ENCODE results near the gene OR10A2.
"Not testable (repeated sequence)": the region's sequence is repeated elsewhere in the genome, so short reads cannot be mapped to it uniquely, and the experiment has no call there.

Gene OR10A2, protein sequence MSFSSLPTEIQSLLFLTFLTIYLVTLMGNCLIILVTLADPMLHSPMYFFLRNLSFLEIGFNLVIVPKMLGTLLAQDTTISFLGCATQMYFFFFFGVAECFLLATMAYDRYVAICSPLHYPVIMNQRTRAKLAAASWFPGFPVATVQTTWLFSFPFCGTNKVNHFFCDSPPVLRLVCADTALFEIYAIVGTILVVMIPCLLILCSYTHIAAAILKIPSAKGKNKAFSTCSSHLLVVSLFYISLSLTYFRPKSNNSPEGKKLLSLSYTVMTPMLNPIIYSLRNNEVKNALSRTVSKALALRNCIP

GRCh38 chr11:6862961-6863360, at the start of gene OR10A2:
TSS of gene OR10A2 (plus strand) at chr11:6863057. CDS start at chr11:6869755, 6,698 bp downstream.
- DNase-seq (ENCODE audit: low read depth), result no peak

GRCh38 chr11:6813656-6814055, 49.2 kb upstream of the OR10A2 start:
- DNase-seq (ENCODE audit: low read depth), result no peak

- DNase-seq (ENCODE audit: low read depth), result no peak
Observed at GRCh38 chr11:6817694-6818093, 45.2 kb upstream of the OR10A2 start.

GRCh38 chr11:6818967-6819366, 43.9 kb upstream of the OR10A2 start:
- no peak for DNase-seq (ENCODE audit: low read depth)

- no peak for DNase-seq (ENCODE audit: low read depth)
Observed at GRCh38 chr11:6824136-6824823, 38.6 kb upstream of the OR10A2 start.

GRCh38 chr11:6825231-6825744, 37.6 kb upstream of the OR10A2 start:
- no peak for DNase-seq (ENCODE audit: low read depth)

GRCh38 chr11:6828103-6828502, 34.8 kb upstream of the OR10A2 start:
- no peak for DNase-seq (ENCODE audit: low read depth)

DNA sequence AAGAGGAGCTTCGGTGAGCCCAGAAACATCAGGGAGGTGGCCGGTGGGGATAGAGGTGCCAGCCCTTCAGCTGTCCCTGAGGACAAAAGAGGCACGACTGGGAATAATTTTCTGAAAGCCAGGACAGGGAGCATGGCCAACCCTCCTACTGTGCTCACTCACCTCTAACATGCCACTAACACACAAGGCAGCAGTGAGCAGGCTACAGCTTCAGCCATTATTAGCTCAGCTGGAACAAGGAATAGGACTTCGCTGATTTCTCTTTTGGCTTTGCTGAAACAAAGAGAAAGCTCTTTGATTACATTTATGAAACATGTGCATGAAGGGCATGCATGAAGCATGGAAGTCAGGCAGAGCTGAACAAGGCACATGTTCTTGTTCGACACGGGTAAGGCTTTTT, 29.5 kb upstream of the OR10A2 start:
- no peak for DNase-seq (ENCODE audit: low read depth)

DNA sequence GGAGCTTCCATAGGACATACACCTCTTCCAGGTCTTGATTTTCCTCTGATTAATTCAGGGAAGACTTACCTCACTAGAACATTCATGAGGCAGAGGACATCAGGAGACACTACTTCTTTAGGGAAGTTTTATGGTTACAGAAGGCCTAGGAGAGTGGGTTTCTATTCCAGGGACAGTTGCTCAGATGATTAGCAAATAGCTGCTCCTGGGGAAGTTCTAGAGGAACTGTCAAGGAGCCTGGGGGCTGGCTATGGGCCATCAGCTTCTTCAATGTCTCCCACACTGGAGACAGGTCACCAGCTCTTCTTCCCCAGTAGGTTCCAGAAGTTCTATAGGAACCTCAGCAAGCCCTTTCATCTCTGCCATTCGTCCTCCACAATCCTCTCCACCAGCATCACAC, 28.8 kb upstream of the OR10A2 start:
- no peak for DNase-seq (ENCODE audit: low read depth)

GRCh38 chr11:6841694-6842093, 21.2 kb upstream of the OR10A2 start:
- DNase-seq (ENCODE audit: low read depth), result no peak

GRCh38 chr11:6843670-6844069, 19.2 kb upstream of the OR10A2 start:
- no peak for DNase-seq (ENCODE audit: low read depth)

- DNase-seq (ENCODE audit: low read depth), result no peak
Observed at GRCh38 chr11:6844356-6844755, 18.5 kb upstream of the OR10A2 start.

DNA sequence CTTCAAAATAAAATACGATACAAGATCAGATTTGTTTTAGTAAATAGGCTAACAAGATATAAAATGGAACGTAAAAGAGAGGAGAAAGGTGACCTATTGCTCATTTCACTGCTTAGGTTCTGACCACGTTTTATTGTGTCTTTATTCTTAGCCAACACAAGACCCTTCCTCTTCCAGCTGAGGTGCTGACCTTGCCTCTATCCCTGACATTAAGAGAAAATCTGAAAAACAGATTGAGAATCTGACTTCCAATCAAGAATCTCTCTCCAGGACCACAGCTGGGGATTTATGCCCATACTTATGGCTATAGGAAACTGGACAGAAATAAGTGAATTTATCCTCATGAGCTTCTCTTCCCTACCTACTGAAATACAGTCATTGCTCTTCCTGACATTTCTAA, 17.5 kb upstream of the OR10A2 start, which contains the start of gene OR10A5:
Gene OR10A5 (plus strand): TSS at position 301 of the 400 bp plus-strand sequence. CDS start 0 bp downstream, at position 301.
- DNase-seq (ENCODE audit: low read depth), result no peak

GRCh38 chr11:6850526-6850925, 12.3 kb upstream of the OR10A2 start:
- no peak for DNase-seq (ENCODE audit: low read depth)

GRCh38 chr11:6854801-6855200, 8.1 kb upstream of the OR10A2 start:
- DNase-seq (ENCODE audit: low read depth), result not testable (repeated sequence)

DNA sequence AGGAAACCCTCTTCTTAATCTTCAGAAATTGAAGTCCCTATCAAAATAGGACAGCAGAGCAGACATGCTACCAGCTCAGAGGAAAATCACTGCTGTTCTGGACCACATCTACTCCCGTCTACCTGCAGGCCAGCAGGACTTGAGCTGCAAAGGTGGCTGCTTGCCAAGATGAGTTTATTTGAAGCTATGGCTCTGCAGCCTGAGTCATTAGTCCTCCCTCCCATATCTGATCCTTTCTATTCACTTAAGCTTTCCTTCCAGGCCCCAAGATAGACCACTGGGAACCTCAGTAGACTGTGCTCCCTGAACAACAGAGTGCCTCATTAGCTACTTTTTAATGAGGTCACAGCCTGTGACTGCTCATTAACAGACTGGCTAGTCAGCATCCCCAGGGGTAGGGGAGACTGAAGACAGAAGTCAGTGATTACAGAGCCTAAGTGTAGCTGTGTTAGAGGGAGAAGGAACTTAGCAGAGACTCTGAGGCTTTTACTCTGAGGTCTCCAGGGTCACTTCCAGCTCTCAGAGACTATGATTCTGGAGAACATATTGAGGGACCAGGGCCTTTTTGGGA, 6.8 kb upstream of the OR10A2 start:
- no peak for DNase-seq (ENCODE audit: low read depth)

GRCh38 chr11:6856871-6857270, 6.0 kb upstream of the OR10A2 start:
- DNase-seq (ENCODE audit: low read depth), result no peak

DNA sequence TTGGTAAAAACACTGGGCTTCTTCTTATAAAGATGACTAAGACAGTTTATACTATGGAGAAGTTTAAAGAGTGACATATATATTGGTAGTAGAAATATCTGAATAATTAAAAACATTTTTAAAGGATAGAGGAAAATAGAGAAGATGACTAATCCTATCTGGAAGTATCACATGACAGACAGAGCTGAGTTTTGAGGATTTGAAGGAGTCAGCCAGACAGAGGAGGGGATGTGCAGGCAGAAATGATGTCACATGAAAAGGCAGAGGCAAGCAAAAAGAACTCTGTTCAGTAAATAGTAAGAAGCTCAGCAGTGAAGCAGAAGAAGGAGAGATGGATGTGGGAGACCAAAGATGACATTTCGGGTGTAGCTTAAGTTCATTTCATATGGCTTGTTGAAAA, 1.6 kb downstream of the OR10A2 start:
- no peak for DNase-seq (ENCODE audit: low read depth)

GRCh38 chr11:6871278-6871677, 8.4 kb downstream of the OR10A2 start:
- no peak for DNase-seq (ENCODE audit: low read depth)

DNA sequence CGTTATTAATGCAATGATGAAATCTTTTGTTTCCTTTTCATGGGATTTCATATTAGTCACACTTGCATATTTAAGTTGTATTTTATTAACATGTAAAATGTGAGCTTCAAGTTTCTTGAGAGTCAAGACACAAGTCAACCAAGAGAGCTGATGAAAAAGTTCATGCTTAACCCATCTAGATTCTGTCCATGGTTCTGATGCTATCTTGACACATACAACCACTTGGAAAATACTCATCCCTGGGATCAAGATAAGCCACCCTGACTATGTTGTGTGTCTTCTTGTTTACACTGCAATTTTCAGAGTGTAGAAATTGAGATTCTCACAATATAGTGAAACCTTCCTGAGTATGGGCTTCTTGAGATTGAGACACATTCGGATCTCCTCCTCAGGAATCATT, 12.9 kb downstream of the OR10A2 start:
- DNase-seq (ENCODE audit: low read depth), result no peak

GRCh38 chr11:6876325-6876724, 13.5 kb downstream of the OR10A2 start, which contains the start of gene OR10A4:
TSS of gene OR10A4 (plus strand) at chr11:6876625. CDS start at chr11:6876648, 23 bp downstream.
- no peak for DNase-seq (ENCODE audit: low read depth)

GRCh38 chr11:6876914-6877313, 14.1 kb downstream of the OR10A2 start:
- DNase-seq (ENCODE audit: low read depth), result no peak

DNA sequence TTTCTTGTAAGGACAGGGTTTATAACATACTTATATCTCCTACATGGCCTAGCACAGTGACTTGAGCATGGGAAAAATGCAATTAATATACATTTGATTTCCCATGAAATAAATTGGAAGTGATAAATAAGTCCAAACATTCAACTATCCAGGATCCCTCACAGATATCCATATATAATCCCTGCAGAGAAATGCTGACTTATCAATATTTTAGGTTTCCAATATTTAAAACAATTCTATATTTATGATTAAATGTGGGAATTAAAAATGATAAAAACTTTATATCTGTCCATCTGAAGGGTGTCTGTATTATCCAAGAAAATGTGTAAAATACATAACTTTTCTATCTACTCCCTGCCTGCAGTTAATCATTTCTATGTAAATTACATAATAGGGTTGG, 19.9 kb downstream of the OR10A2 start:
- DNase-seq (ENCODE audit: low read depth), result no peak
